NCI-H1694 (cell line): ENCODE data around the gene FNIP2.
A peak's percentile ranks its signal among the peaks of the same experiment; 100 is the strongest.
"Not testable (repeated sequence)": the region's sequence is repeated elsewhere in the genome, so short reads cannot be mapped to it uniquely, and the experiment has no call there.

ENCODE experiments used
- DNase-seq: peaks from one replicate; lab custom pipeline; 2025; lab: John Stamatoyannopoulos, UW

The FNIP2 gene

GRCh38 chr4:158915683-158916241 lies 146.9 kb downstream of the FNIP2 start:
- DNase-seq: no peak

GRCh38 chr4:158920452-158920996 lies 151.7 kb downstream of the FNIP2 start:
- DNase-seq: not testable (repeated sequence)

GRCh38 chr4:158927774-158928173 lies 158.9 kb downstream of the FNIP2 start:
- DNase-seq: not testable (repeated sequence)

GRCh38 chr4:158929939-158930638 lies 161.3 kb downstream of the FNIP2 start:
- no peak for DNase-seq

GRCh38 chr4:158930639-158930972 lies 161.8 kb downstream of the FNIP2 start:
- no peak for DNase-seq

GRCh38 chr4:158933236-158933635 lies 164.4 kb downstream of the FNIP2 start:
- DNase-seq: no peak

- DNase-seq: no peak
Observed at GRCh38 chr4:158934996-158935669, 166.3 kb downstream of the FNIP2 start.

- no peak for DNase-seq
Observed at GRCh38 chr4:158936238-158936637, 167.4 kb downstream of the FNIP2 start.

GRCh38 chr4:158938220-158939044 lies 169.6 kb downstream of the FNIP2 start:
- peak; percentile 84 for DNase-seq

- no peak for DNase-seq
Observed at GRCh38 chr4:158940271-158940670, 171.4 kb downstream of the FNIP2 start.

GRCh38 chr4:158941321-158941720 lies 172.5 kb downstream of the FNIP2 start:
- no peak for DNase-seq

GRCh38 chr4:158941895-158942294 lies 173.1 kb downstream of the FNIP2 start:
- DNase-seq: no peak

GRCh38 chr4:158945529-158946108 lies 176.8 kb downstream of the FNIP2 start:
- no peak for DNase-seq

GRCh38 chr4:158946825-158947224 lies 178.0 kb downstream of the FNIP2 start:
- no peak for DNase-seq

GRCh38 chr4:158948071-158948470 lies 179.2 kb downstream of the FNIP2 start:
- no peak for DNase-seq

GRCh38 chr4:158949099-158949498 lies 180.3 kb downstream of the FNIP2 start:
- no peak for DNase-seq

GRCh38 chr4:158952221-158952774 lies 183.5 kb downstream of the FNIP2 start:
- DNase-seq: not testable (repeated sequence)

- DNase-seq: not testable (repeated sequence)
Observed at GRCh38 chr4:158956345-158956744, 187.5 kb downstream of the FNIP2 start.

- not testable (repeated sequence) for DNase-seq
Observed at GRCh38 chr4:158956918-158957317, 188.1 kb downstream of the FNIP2 start.
